Endothelial cell of umbilical vein (primary cell): ENCODE results near the gene SLC35D1. TPM values are rescaled to one million over a fixed set of nuclear protein-coding genes. Genes with fewer than 3 reads are reported as not detected.

ENCODE experiments used
- BruUV-seq: library from RNA; stranded (reverse); fragments of 400-500 nt; replicated peaks from 2 replicates; lab custom pipeline; 2021; lab: Mats Ljungman, UMichigan
- CTCF ChIA-PET: fragments of 300-600, 350-600 bp; sonication (Branson Sonifier 250); formaldehyde crosslinking; loops from one replicate; lab custom pipeline; 2021; ENCODE audit warnings: antibody characterized with exemption, inconsistent platforms; lab: Charles Lee
- POLR2A ChIA-PET: fragments of 300-600, 350-600 bp; sonication (Branson Sonifier 250); formaldehyde crosslinking; loops from one replicate; lab custom pipeline; 2021; ENCODE audit warnings: antibody characterized with exemption, inconsistent platforms; lab: Charles Lee
- DNase-seq: peaks from one replicate; pipeline ENCODE4 v3.0.0-alpha.2; 2011; ENCODE audit warnings: low read depth, low spot score
- FAIRE-seq: peaks from 2 replicates; lab custom pipeline; 2011; peaks lifted over from hg19 to GRCh38; lab: Jason Lieb, UNC
- H2AFZ ChIP-seq: 2 replicates; pipeline ENCODE4 v1.6.0; 2012; ENCODE audit warnings: low read depth, low read length, control low read depth, inconsistent platforms
- H3K27ac ChIP-seq: 2 replicates; pipeline ENCODE4 v1.5.1; 2011; ENCODE audit warnings: low read depth, mild to moderate bottlenecking, control low read depth, low read length, moderate library complexity; ENCODE audit not compliant: insufficient read depth
- H3K27me3 ChIP-seq, 2 experiments: 2 replicates each; pipeline versions ENCODE4 v1.6.0 to v1.6.1; 2011; ENCODE audit warnings: low read length in 2 of 2, mixed read lengths in 1 of 2; ENCODE audit not compliant: control insufficient read depth in 2 of 2, insufficient read depth in 2 of 2
- H3K36me3 ChIP-seq, 2 experiments: 2 replicates in 1 of 2; 3 replicates in 1 of 2; pipeline ENCODE4 v1.5.1; 2011; ENCODE audit warnings: low read length in 2 of 2, mild to moderate bottlenecking in 1 of 2, moderate library complexity in 1 of 2; ENCODE audit not compliant: control insufficient read depth in 2 of 2, insufficient read depth in 2 of 2; ENCODE audit errors: extremely low read depth in 1 of 2
- H3K4me1 ChIP-seq: 3 replicates; pipeline ENCODE4 v1.5.1; 2011; ENCODE audit warnings: mild to moderate bottlenecking, low read length; ENCODE audit not compliant: control insufficient read depth, insufficient read depth; ENCODE audit errors: extremely low read depth
- H3K4me2 ChIP-seq: 2 replicates; pipeline ENCODE4 v1.6.1; 2011; ENCODE audit warnings: low read length, control low read depth, mixed read lengths; ENCODE audit not compliant: insufficient read depth
- H3K4me3 ChIP-seq, 3 experiments: fragments of 200-600 bp in 1 of 3; sonication (generic), shearing (Covaris generic) in 1 of 3; replicated peaks in 1 of 3; 2 replicates each; pipeline ENCODE4 v1.5.1; 2011 to 2016; ENCODE audit warnings: control low read depth in 3 of 3, low read length in 3 of 3, mild to moderate bottlenecking in 2 of 3, inconsistent platforms in 1 of 3, low read depth in 1 of 3, moderate library complexity in 1 of 3; ENCODE audit not compliant: insufficient read depth in 1 of 3
- H3K79me2 ChIP-seq: 2 replicates; pipeline ENCODE4 v1.6.0; 2012; ENCODE audit warnings: low read length, inconsistent platforms; ENCODE audit not compliant: control insufficient read depth, insufficient read depth
- H3K9ac ChIP-seq: replicated peaks from 2 replicates; pipeline ENCODE3; 2011; ENCODE audit warnings: low read length, control low read depth; ENCODE audit not compliant: insufficient read depth; ENCODE audit errors: extremely low read depth
- H3K9me1 ChIP-seq: replicated peaks from 3 replicates; pipeline ENCODE4 v1.6.0; 2011; ENCODE audit warnings: mild to moderate bottlenecking, low read length; ENCODE audit not compliant: control insufficient read depth, insufficient read depth; ENCODE audit errors: extremely low read depth
- H3K9me3 ChIP-seq: replicated peaks from 2 replicates; pipeline ENCODE4 v1.5.1; 2012; ENCODE audit warnings: low read length, inconsistent platforms; ENCODE audit not compliant: control insufficient read depth, insufficient read depth
- H4K20me1 ChIP-seq: replicated peaks from 2 replicates; pipeline ENCODE3; 2011; ENCODE audit warnings: mild to moderate bottlenecking, low read length; ENCODE audit not compliant: control insufficient read depth, insufficient read depth; ENCODE audit errors: extremely low read depth
- EZH2 ChIP-seq: IDR thresholded peaks from 2 replicates; pipeline ENCODE4 v1.6.1; 2012; ENCODE audit warnings: borderline replicate concordance, low read depth, mild to moderate bottlenecking, moderate library complexity, low read length, inconsistent platforms; ENCODE audit not compliant: severe bottlenecking
- FOS ChIP-seq: IDR thresholded peaks from 2 replicates; pipeline ENCODE4 v1.6.1; 2011; ENCODE audit warnings: mild to moderate bottlenecking, low read length, moderate library complexity, borderline replicate concordance; ENCODE audit not compliant: insufficient read depth
- GATA2 ChIP-seq: IDR thresholded peaks from 2 replicates; pipeline ENCODE4 v1.7.0; 2011; ENCODE audit warnings: low read depth, mild to moderate bottlenecking, moderate library complexity, mixed read lengths, low read length; ENCODE audit not compliant: insufficient read length, insufficient read depth
- JUN ChIP-seq: IDR thresholded peaks from 2 replicates; pipeline ENCODE4 v1.6.1; 2011; ENCODE audit warnings: borderline replicate concordance, low read depth; ENCODE audit not compliant: insufficient read length, insufficient read depth
- MYC ChIP-seq: IDR thresholded peaks from one replicate; pipeline ENCODE4 v1.6.1; 2011; ENCODE audit warnings: mild to moderate bottlenecking, low read depth, low read length
- POLR2A ChIP-seq: IDR thresholded peaks from 2 replicates; pipeline ENCODE4 v1.6.1; 2012; ENCODE audit warnings: low read depth, mild to moderate bottlenecking, control low read depth, low read length
- POLR2AphosphoS5 ChIP-seq: IDR thresholded peaks from 2 replicates; pipeline ENCODE4 v1.6.1; 2012; ENCODE audit warnings: low read depth, mild to moderate bottlenecking, control low read depth, low read length, moderate library complexity; ENCODE audit not compliant: insufficient read depth
- dilution Hi-C: fragments of 300-500 bp; cut with MboI; formaldehyde crosslinking; loops from one replicate; pipeline ENCODE4 v1.15.0; 2019; ENCODE audit warnings: low sequenced_read_pairs; ENCODE audit not compliant: extremely low pct_ligation_motif_present
- intact Hi-C: fragments of 100-400 bp; cut with micrococcal nuclease; formaldehyde crosslinking; loops from one replicate; pipeline ENCODE4 v1.10.0; 2022
- polyA plus RNA-seq, 4 experiments: library from polyadenylated mRNA; depleted of rRNA in 3 of 4; stranded (reverse) in 3 of 4; unstranded in 1 of 4; fragments of >200 nt; gene quantifications; 2 replicates each; pipeline versions ENCODE4 v1.2.1 to v1.2.3, GENCODE V29; 2011 to 2012; ENCODE audit warnings: missing spikeins in 1 of 4
- total RNA-seq: library from RNA; stranded (reverse); gene quantifications from 2 replicates; pipeline ENCODE4 v1.2.3, GENCODE V29; 2021
- TF ChIP-seq, protein P1 (sequence below), 2 donors: IDR thresholded peaks; 1 replicate in 1 of 2; 2 replicates in 1 of 2; pipeline ENCODE4 v1.5.1; 2011; ENCODE audit warnings: low read length in 2 of 2, mild to moderate bottlenecking in 2 of 2, moderate library complexity in 2 of 2, control low read depth in 1 of 2, inconsistent platforms in 1 of 2, low read depth in 1 of 2; ENCODE audit not compliant: insufficient read depth in 1 of 2; ENCODE audit errors: extremely low read depth in 1 of 2
- TF ChIP-seq, protein P2 (sequence below): IDR thresholded peaks from 2 replicates; pipeline ENCODE4 v1.6.1; 2011; ENCODE audit not compliant: insufficient read depth, insufficient read length

SLC35D1 gene
- total and polyA plus RNA-seq, 2 donors (not counting 3 experiments of a cell fraction or from before 2014, with no cell fraction given), result 3.5 to 6.6 TPM

DNA sequence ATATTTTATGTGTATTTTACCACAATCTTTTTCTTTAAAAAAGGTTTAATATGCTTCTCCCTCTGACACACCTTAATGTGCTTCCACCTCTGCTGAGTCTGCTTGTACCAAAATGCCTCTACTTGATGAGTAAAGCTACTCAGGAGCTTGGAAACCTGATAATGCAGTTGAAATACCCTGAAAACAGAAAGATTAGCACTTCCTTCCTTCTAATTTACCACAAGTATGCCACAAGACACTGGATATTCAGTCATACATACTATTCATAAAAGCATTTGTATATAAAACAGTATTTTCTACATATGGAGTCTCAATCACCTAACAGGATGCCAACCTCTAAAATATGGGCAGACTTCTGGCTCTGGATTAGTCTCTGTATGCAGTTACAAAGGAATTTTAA lies 55.0 kb downstream of the SLC35D1 start:
- Histone ChIP-seq H3K4me3 (no peak overlapping the region), H2AFZ (no peak overlapping the region), H3K9ac (no peak overlapping the region), H3K27me3 (no peaks in the 10 kb centered on the region), H3K9me1 (no peaks in the 10 kb centered on the region), H3K4me1 (no peaks in the 10 kb centered on the region), H3K79me2 (no peaks in the 10 kb centered on the region), H3K9me3 (no peaks in the 10 kb centered on the region), H3K36me3 (peaks cover 0 to 2% of the 10 kb centered on the region in 2 experiments), H4K20me1 (no peaks in the 10 kb centered on the region), H3K27ac (no peak overlapping the region), H3K4me2 (no peak overlapping the region)
- ChIA-PET POLR2A (no interaction called here), CTCF (interaction anchor here (1.0 to 5.2 kb wide), 3 partner anchors 148 to 213 kb away, joined by 3 to 40 read pairs (median 5); no protein-coding TSS in a partner anchor)
- no TSS peak for BruUV-seq
- FAIRE-seq (no peak), DNase-seq (no peak)
- intact Hi-C loops, result loop anchor here (5.0 kb wide), 2 partner anchors 232 to 503 kb away; no protein-coding TSS in a partner anchor
- no peak for TF ChIP-seq POLR2A
- TF ChIP-seq, protein P1, sequence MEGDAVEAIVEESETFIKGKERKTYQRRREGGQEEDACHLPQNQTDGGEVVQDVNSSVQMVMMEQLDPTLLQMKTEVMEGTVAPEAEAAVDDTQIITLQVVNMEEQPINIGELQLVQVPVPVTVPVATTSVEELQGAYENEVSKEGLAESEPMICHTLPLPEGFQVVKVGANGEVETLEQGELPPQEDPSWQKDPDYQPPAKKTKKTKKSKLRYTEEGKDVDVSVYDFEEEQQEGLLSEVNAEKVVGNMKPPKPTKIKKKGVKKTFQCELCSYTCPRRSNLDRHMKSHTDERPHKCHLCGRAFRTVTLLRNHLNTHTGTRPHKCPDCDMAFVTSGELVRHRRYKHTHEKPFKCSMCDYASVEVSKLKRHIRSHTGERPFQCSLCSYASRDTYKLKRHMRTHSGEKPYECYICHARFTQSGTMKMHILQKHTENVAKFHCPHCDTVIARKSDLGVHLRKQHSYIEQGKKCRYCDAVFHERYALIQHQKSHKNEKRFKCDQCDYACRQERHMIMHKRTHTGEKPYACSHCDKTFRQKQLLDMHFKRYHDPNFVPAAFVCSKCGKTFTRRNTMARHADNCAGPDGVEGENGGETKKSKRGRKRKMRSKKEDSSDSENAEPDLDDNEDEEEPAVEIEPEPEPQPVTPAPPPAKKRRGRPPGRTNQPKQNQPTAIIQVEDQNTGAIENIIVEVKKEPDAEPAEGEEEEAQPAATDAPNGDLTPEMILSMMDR (IDR thresholded peaks at IDR 0.05; ENCODE audit: extremely low read depth in 1 of 2, insufficient read depth in 1 of 2, low read depth in 1 of 2, low read length in 2 of 2), result no peak
- no peak for TF ChIP-seq POLR2AphosphoS5
- no peak for TF ChIP-seq FOS
- TF ChIP-seq, protein P2, sequence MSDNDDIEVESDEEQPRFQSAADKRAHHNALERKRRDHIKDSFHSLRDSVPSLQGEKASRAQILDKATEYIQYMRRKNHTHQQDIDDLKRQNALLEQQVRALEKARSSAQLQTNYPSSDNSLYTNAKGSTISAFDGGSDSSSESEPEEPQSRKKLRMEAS, result no peak
- no peak for TF ChIP-seq JUN
- no peak for TF ChIP-seq MYC
- no peak for TF ChIP-seq EZH2
- TF ChIP-seq GATA2, result no peak
- dilution Hi-C loops, result no loop called here
